Adrenal gland (tissue), 12 donors: ENCODE results near the gene NMS. TPM values are rescaled to one million over a fixed set of nuclear protein-coding genes. Genes with fewer than 3 reads are reported as not detected.
"Not testable (repeated sequence)": the region's sequence is repeated elsewhere in the genome, so short reads cannot be mapped to it uniquely, and the experiment has no call there.

Experiments
- DNase-seq, 7 donors: peaks; one replicate each; pipeline ENCODE4 v3.0.0-alpha.2; 2019 to 2020
- H3K27ac ChIP-seq, 5 donors: fragments of 200-600 bp; sonication (generic) in 4 of 5; 1 replicate in 3 of 5; 2 replicates in 2 of 5; pipeline versions ENCODE4 v1.5.1 to v1.8.0; 2016 to 2020; ENCODE audit warnings: mild to moderate bottlenecking in 1 of 5
- H3K27me3 ChIP-seq: fragments of 200-600 bp; 2 replicates; pipeline ENCODE4 v1.8.0; 2021
- H3K36me3 ChIP-seq, 2 donors: fragments of 200-600 bp; replicated peaks in 1 of 2; 1 replicate in 1 of 2; 2 replicates in 1 of 2; pipeline versions ENCODE4 v1.5.1 to v1.8.0; 2018 to 2022
- H3K4me1 ChIP-seq, 2 donors: fragments of 200-600 bp; replicated peaks in 1 of 2; 1 replicate in 1 of 2; 2 replicates in 1 of 2; pipeline versions ENCODE4 v1.5.1 to v1.8.0; 2018 to 2021
- H3K4me3 ChIP-seq, 4 donors: fragments of 200-600 bp; sonication (generic) in 3 of 4; one replicate each; pipeline ENCODE4 v1.5.1; 2016 to 2018
- H3K9me3 ChIP-seq, 3 donors: fragments of 200-600 bp; sonication (generic) in 1 of 3; replicated peaks in 1 of 3; 1 replicate in 2 of 3; 2 replicates in 1 of 3; pipeline versions ENCODE4 v1.5.1 to v1.8.0; 2016 to 2021
- CTCF ChIP-seq, 6 experiments: fragments of 450-650 bp in 4 of 6; fragments of 200-600 bp in 2 of 6; sonication (generic) in 1 of 6; IDR thresholded peaks; 1 replicate in 5 of 6; 2 replicates in 1 of 6; pipeline versions ENCODE4 v1.5.1 to v1.8.0; 2016 to 2021; ENCODE audit warnings: antibody characterized with exemption in 6 of 6, mild to moderate bottlenecking in 2 of 6, moderate library complexity in 1 of 6
- POLR2A ChIP-seq, 2 donors: fragments of 450-650 bp; IDR thresholded peaks; one replicate each; pipeline ENCODE4 v1.6.1; 2017; ENCODE audit warnings: antibody characterized with exemption in 2 of 2, mild to moderate bottlenecking in 2 of 2, moderate library complexity in 1 of 2
- WGBS, 4 donors: extraction: QIAGEN DNeasy Blood & Tissue Kit in 2 of 4; methylation state at CpG; one replicate each; pipeline versions ENCODE4 v1.1.5 to v1.1.7; 2013 to 2017; 5-methylcytosine and 5-hydroxymethylcytosine counted together
- intact Hi-C, 2 donors: fragments of 100-400 bp; cut with DNase I; formaldehyde crosslinking; loops; one replicate each; pipeline versions ENCODE4 v1.14.1 to v1.15.0; 2022 to 2023
- polyA plus RNA-seq, 3 donors: library from polyadenylated mRNA; stranded (reverse); fragments of 200-250 nt in 2 of 3; fragments of 350-450 nt in 1 of 3; fragmentation: Illumina TruSeq in 1 of 3; extraction: RNeasy Lipid Tissue Mini Kit (QIAGEN cat#74804) in 1 of 3; gene quantifications; one replicate each; pipeline ENCODE4 v1.2.3, GENCODE V29; 2013 to 2014
- total RNA-seq, 9 donors: library from RNA; depleted of rRNA in 4 of 9; stranded (reverse); fragments of >200 nt in 4 of 9; fragments of 120-200 nt in 1 of 9; fragmentation: NEBNext Ultra II Directional in 1 of 9; extraction: Animal tissue kit (Norgen Biotek cat#: 25700) in 1 of 9; gene quantifications; one replicate each; pipeline versions ENCODE4 v1.1.0 to v1.2.4, GENCODE V29; 2013 to 2023
- donor health status: healthy with polysubstance abuse.
- donor health status: Bipolar disorder and iron deficiency.
- donor health status: DM: yes; HTN: yes; CAD: no.
- donor health status: DM: no; HTN: no; CAD: no.
- donor health status: DM: no; HTN: no; CAD: no.
- donor health status: DM: yes; HTN: yes; CAD: no.

The NMS gene
- total and polyA plus RNA-seq, 12 donors = not detected

- H3K27me3 ChIP-seq = no peaks in the 10 kb centered on the region
Observed at GRCh38 chr2:100451092-100451491, 19.2 kb upstream of the NMS start.

GRCh38 chr2:100451734-100452133, 18.5 kb upstream of the NMS start:
- no peaks in the 10 kb centered on the region for H3K36me3 ChIP-seq
- no peaks in the 10 kb centered on the region for H3K4me1 ChIP-seq
- H3K27me3 ChIP-seq = no peaks in the 10 kb centered on the region
- H3K27ac ChIP-seq = no peak overlapping the region
- H3K9me3 ChIP-seq = no peaks in the 10 kb centered on the region
- intact Hi-C loops = no loop called here
- no peak overlapping the region for H3K4me3 ChIP-seq
- DNase-seq = no peak
- TF ChIP-seq POLR2A (IDR thresholded peaks at IDR 0.05) = no peak
- no peak for TF ChIP-seq CTCF (IDR thresholded peaks at IDR 0.05)

More at GRCh38 chr2:100451092-100451491, 19.2 kb upstream of the NMS start:
- TF ChIP-seq CTCF (IDR thresholded peaks at IDR 0.05) (no peak), POLR2A (IDR thresholded peaks at IDR 0.05) (no peak)
- Histone ChIP-seq H3K27ac (no peak overlapping the region), H3K4me3 (no peak overlapping the region), H3K9me3 (no peaks in the 10 kb centered on the region), H3K4me1 (no peaks in the 10 kb centered on the region), H3K36me3 (no peaks in the 10 kb centered on the region)
- WGBS, 4 donors = 66 to 77% (median 74%) methylated on average over 5 of the region's 5 CpGs
- intact Hi-C loops = no loop called here
- DNase-seq = no peak

GRCh38 chr2:100453853-100454252, 16.4 kb upstream of the NMS start:
- Histone ChIP-seq H3K9me3 (no peaks in the 10 kb centered on the region), H3K4me1 (no peaks in the 10 kb centered on the region), H3K27me3 (no peaks in the 10 kb centered on the region), H3K4me3 (no peak overlapping the region), H3K27ac (no peak overlapping the region), H3K36me3 (no peaks in the 10 kb centered on the region)
- no peak for TF ChIP-seq POLR2A (IDR thresholded peaks at IDR 0.05)
- TF ChIP-seq CTCF (IDR thresholded peaks at IDR 0.05) = no peak
- DNase-seq = no peak
- intact Hi-C loops = no loop called here
- WGBS, 4 donors = 50 to 66% (median 65%) methylated on average over 4 of the region's 4 CpGs

- intact Hi-C loops, H3K27ac ChIP-seq, H3K36me3 ChIP-seq: not testable (repeated sequence)
Observed at GRCh38 chr2:100456357-100456756, 13.9 kb upstream of the NMS start.

GRCh38 chr2:100460904-100461530, 9.3 kb upstream of the NMS start:
- H3K9me3 ChIP-seq = no peaks in the 10 kb centered on the region
- 79 to 85% (median 83%) methylated on average over 1 of the region's 1 CpG for WGBS, 4 donors
- no peak overlapping the region for H3K4me3 ChIP-seq
- intact Hi-C loops = no loop called here
- TF ChIP-seq POLR2A (IDR thresholded peaks at IDR 0.05) (no peak), CTCF (IDR thresholded peaks at IDR 0.05) (no peak)
- no peaks in the 10 kb centered on the region for H3K36me3 ChIP-seq
- H3K27me3 ChIP-seq = peaks cover 3% of the 10 kb centered on the region
- no peak for DNase-seq
- no peaks in the 10 kb centered on the region for H3K4me1 ChIP-seq
- no peak overlapping the region for H3K27ac ChIP-seq

More at GRCh38 chr2:100456357-100456756, 13.9 kb upstream of the NMS start:
- H3K9me3 ChIP-seq, DNase-seq, H3K4me3 ChIP-seq, H3K4me1 ChIP-seq, H3K27me3 ChIP-seq: not testable (repeated sequence)
